ENCODE results near the gene PIP5K1B.

PIP5K1B gene

GRCh38 chr9:68923480-68923879 lies 218.4 kb downstream of the PIP5K1B start:
- TF ChIP-seq, protein P1, sequence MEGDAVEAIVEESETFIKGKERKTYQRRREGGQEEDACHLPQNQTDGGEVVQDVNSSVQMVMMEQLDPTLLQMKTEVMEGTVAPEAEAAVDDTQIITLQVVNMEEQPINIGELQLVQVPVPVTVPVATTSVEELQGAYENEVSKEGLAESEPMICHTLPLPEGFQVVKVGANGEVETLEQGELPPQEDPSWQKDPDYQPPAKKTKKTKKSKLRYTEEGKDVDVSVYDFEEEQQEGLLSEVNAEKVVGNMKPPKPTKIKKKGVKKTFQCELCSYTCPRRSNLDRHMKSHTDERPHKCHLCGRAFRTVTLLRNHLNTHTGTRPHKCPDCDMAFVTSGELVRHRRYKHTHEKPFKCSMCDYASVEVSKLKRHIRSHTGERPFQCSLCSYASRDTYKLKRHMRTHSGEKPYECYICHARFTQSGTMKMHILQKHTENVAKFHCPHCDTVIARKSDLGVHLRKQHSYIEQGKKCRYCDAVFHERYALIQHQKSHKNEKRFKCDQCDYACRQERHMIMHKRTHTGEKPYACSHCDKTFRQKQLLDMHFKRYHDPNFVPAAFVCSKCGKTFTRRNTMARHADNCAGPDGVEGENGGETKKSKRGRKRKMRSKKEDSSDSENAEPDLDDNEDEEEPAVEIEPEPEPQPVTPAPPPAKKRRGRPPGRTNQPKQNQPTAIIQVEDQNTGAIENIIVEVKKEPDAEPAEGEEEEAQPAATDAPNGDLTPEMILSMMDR (conservative IDR thresholded peaks at IDR 0.05), result no peak
- TF ChIP-seq ZFX (IDR thresholded peaks at IDR 0.05), result no peak
- H3K27ac ChIP-seq, result no peak overlapping the region

- no peak overlapping the region for H3K27ac ChIP-seq
- TF ChIP-seq, protein P1 (conservative IDR thresholded peaks at IDR 0.05), result no peak
- no peak for TF ChIP-seq ZFX (IDR thresholded peaks at IDR 0.05)
Measured at GRCh38 chr9:68925175-68925574, 220.1 kb downstream of the PIP5K1B start.

DNA sequence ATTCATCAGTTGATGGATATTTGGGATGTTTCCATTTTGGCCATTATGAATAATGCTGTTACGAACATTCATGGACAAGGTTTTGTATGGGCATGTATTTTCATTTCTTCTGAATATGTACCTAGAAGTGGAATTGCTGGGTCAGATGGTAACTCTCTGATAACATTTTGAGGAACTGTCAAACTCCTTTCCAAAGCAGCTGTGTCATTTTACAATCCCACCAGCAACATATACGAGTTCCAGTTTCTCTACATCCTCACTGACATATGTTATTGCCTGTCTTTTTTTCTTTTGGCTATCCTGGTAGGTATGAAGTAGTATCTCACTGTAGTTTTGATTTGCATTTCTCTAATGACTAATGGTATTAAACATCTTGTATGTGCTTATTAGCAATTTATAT lies 222.1 kb downstream of the PIP5K1B start:
- H3K27ac ChIP-seq, result no peak overlapping the region
- TF ChIP-seq, protein P1 (conservative IDR thresholded peaks at IDR 0.05), result no peak
- TF ChIP-seq ZFX (IDR thresholded peaks at IDR 0.05), result no peak

GRCh38 chr9:68931821-68932220 lies 226.8 kb downstream of the PIP5K1B start:
- TF ChIP-seq, protein P1 (conservative IDR thresholded peaks at IDR 0.05), result no peak
- TF ChIP-seq ZFX (IDR thresholded peaks at IDR 0.05), result no peak
- H3K27ac ChIP-seq, result no peak overlapping the region

DNA sequence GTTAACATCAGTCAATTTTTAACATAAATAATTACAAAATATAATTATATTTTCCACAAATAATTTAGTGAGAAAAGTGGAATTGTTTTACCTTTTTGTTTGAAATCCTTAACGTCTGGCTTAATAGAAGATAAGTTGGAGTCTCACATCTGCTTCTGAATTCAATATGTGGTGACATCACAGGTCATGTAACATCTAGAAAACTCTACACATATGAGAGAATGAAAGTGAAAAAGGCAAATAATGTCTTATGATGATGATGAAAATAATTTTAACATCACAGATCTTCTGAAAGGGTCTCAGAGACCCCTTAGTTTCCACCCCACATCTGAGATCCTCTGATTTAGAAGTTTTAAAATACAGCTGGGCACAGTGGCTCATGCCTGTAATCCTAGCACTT lies 227.4 kb downstream of the PIP5K1B start:
- H3K27ac ChIP-seq, result no peak overlapping the region
- TF ChIP-seq, protein P1 (conservative IDR thresholded peaks at IDR 0.05), result no peak
- TF ChIP-seq ZFX (IDR thresholded peaks at IDR 0.05), result no peak

DNA sequence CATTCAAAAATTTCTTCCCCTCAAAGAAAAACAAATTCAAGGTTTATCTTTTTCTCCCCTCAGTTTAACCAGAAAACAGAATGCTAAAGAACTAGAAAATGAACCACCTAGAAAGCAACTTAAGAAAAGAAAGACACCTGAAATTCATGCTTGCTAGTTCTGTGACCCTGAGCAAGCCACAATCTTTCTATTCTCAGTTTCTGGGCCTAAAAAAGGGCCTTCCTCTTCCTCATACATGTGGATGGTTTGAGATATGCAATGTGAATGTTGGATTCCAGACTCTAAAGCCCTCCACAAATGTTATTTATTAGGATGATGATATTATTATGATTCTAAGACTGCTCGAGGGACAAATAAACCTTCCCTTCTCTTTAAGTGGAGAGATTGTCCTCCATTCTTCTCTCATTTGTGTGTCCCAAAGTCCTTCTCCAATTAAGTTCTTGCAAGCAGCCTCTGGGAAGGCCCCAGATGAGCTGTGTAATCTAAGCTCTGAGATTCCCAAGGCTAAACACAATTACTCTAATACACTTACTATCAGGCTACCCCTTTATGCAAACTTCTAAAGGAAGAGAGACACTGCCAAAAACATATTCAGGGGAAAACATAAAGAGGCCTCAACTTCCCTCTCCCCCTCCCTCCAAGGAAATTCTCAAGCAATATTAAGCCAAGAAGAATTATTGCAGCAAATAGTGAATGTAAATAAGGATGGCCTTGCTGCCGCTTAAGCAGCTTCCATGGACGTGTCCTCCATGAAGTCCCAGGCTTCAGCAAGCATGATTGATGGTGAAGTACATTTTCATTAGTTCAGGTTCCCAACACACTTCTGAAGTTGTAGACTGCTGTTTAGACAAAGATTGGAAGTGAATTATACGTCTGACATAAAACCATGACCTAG lies 228.6 kb downstream of the PIP5K1B start:
- no peak overlapping the region for H3K27ac ChIP-seq
- TF ChIP-seq, protein P1 (conservative IDR thresholded peaks at IDR 0.05), result no peak
- no peak for TF ChIP-seq ZFX (IDR thresholded peaks at IDR 0.05)

GRCh38 chr9:68934329-68934644 lies 229.2 kb downstream of the PIP5K1B start:
- TF ChIP-seq ZFX (IDR thresholded peaks at IDR 0.05), result no peak
- TF ChIP-seq, protein P1 (conservative IDR thresholded peaks at IDR 0.05), result no peak
- H3K27ac ChIP-seq, result no peak overlapping the region

All from C4-2B (cell line).